NB4 (cell line): Measurements from ENCODE around the gene KDM4C.

ENCODE experiments used
- DNase-seq: peaks from one replicate; pipeline ENCODE4 v3.0.0; 2010; ENCODE audit warnings: low read depth
- H3K4me3 ChIP-seq: one replicate; pipeline ENCODE4 v1.5.1; 2011; ENCODE audit warnings: mild to moderate bottlenecking, low read depth, low read length, moderate library complexity
- MYC ChIP-seq: IDR thresholded peaks from 2 replicates; pipeline ENCODE4 v1.6.1; 2011; ENCODE audit warnings: low read depth, low read length
- POLR2A ChIP-seq: IDR thresholded peaks from 2 replicates; pipeline ENCODE4 v1.6.1; 2011; ENCODE audit warnings: mild to moderate bottlenecking; ENCODE audit not compliant: insufficient read length; ENCODE audit errors: extremely low read depth
- TF ChIP-seq, protein P1 (sequence below): IDR thresholded peaks from 2 replicates; pipeline ENCODE4 v1.6.1; 2011; ENCODE audit warnings: low read depth, low read length
- TF ChIP-seq, protein P2 (sequence below): IDR thresholded peaks from one replicate; pipeline ENCODE4 v1.5.1; 2012; ENCODE audit warnings: low read depth, low read length

Gene KDM4C

DNA sequence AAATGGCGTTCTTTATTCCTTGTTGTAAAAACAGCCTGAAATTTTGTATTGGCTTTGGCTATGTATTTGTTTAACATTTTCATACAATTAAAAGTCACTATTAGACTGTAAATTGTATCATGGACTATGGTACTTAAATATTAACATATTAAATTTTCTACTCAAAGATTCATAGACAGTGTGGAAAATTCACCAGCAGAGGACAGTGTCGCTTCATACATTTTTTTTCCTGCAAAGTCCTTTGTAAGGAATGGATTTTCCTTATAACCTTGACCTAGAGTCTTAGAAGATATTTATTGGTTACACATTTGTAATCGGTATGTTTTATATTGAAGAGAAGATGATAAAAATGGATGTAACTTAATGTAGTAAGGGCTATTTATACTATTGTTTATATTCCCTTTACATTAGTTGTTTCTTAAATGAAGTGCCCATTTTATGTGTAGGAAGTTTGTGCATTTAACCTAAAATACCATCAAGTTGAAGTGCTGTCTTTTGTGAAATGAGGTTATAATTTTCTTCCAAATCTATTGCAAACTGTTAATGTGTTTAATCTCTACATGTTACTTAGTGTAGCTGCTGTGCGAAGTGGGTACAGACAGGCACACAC is 150.1 kb downstream of the KDM4C start:
- TF ChIP-seq, protein P1, sequence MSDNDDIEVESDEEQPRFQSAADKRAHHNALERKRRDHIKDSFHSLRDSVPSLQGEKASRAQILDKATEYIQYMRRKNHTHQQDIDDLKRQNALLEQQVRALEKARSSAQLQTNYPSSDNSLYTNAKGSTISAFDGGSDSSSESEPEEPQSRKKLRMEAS = no peak
- no peak for TF ChIP-seq POLR2A
- no peak for TF ChIP-seq MYC
- TF ChIP-seq, protein P2, sequence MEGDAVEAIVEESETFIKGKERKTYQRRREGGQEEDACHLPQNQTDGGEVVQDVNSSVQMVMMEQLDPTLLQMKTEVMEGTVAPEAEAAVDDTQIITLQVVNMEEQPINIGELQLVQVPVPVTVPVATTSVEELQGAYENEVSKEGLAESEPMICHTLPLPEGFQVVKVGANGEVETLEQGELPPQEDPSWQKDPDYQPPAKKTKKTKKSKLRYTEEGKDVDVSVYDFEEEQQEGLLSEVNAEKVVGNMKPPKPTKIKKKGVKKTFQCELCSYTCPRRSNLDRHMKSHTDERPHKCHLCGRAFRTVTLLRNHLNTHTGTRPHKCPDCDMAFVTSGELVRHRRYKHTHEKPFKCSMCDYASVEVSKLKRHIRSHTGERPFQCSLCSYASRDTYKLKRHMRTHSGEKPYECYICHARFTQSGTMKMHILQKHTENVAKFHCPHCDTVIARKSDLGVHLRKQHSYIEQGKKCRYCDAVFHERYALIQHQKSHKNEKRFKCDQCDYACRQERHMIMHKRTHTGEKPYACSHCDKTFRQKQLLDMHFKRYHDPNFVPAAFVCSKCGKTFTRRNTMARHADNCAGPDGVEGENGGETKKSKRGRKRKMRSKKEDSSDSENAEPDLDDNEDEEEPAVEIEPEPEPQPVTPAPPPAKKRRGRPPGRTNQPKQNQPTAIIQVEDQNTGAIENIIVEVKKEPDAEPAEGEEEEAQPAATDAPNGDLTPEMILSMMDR = peak; percentile 57
- DNase-seq = peak; percentile 59
- no peak overlapping the region for H3K4me3 ChIP-seq

GRCh38 chr9:6909181-6909580 is 151.4 kb downstream of the KDM4C start:
- TF ChIP-seq MYC (no peak), POLR2A (no peak)
- TF ChIP-seq, protein P1 = no peak
- TF ChIP-seq, protein P2 = no peak
- no peak for DNase-seq
- H3K4me3 ChIP-seq = no peak overlapping the region

- no peak overlapping the region for H3K4me3 ChIP-seq
- peak; percentile 51 for DNase-seq
- TF ChIP-seq, protein P1 = no peak
- TF ChIP-seq, protein P2 = peak; percentile 70
Observed at GRCh38 chr9:6910032-6910431, 152.3 kb downstream of the KDM4C start.

- no peak for TF ChIP-seq POLR2A
- TF ChIP-seq, protein P1 = no peak
- no peak for TF ChIP-seq MYC
- TF ChIP-seq, protein P2 = no peak
- no peak overlapping the region for H3K4me3 ChIP-seq
- DNase-seq = no peak
Observed at GRCh38 chr9:6910497-6910896, 152.7 kb downstream of the KDM4C start.

DNA sequence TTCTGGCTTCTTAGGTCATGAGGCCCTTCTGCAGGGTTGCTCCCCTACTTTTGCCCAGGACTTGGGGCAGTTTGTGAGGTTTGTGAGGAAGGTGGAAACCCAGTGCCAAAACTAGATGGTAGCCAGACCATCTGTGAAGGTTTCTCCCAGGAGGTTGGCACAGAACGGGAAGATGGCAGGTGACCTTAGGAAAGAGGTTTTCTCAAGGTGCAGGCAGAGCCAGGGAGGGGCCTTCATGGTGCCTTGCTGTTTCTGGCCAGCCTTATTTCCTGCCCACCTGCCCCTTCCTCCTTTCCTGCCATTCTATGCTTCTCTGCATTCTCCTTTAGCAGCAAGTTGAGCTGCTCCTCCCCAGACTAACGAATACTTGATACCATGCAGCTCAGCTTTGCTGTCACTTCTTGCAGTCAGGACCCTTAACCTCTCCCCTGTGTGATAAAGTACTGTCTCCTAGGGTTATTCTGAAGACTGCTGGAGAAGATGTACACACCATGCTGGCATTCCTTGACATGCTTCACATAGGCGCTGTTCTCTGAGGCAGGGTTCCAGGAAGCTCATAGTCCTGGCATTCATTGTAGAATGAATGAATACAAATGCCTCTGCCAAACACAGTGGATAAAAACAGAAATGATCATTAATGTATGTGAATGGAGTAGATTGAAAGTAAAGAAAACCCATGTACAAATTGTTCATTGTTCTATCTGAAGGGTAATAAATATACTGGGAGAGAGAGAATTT is 154.3 kb downstream of the KDM4C start:
- no peak for TF ChIP-seq MYC
- no peak for TF ChIP-seq POLR2A
- TF ChIP-seq, protein P2 = no peak
- TF ChIP-seq, protein P1 = no peak
- no peak overlapping the region for H3K4me3 ChIP-seq
- no peak for DNase-seq
